LoVo (cell line): Measurements from ENCODE around the gene C4orf50.
"Not testable (repeated sequence)": the region's sequence is repeated elsewhere in the genome, so short reads cannot be mapped to it uniquely, and the experiment has no call there.

ENCODE experiments used
- DNase-seq: peaks from one replicate; pipeline ENCODE4 v3.0.0-alpha.2; 2016; ENCODE audit warnings: low spot score

Gene C4orf50

DNA sequence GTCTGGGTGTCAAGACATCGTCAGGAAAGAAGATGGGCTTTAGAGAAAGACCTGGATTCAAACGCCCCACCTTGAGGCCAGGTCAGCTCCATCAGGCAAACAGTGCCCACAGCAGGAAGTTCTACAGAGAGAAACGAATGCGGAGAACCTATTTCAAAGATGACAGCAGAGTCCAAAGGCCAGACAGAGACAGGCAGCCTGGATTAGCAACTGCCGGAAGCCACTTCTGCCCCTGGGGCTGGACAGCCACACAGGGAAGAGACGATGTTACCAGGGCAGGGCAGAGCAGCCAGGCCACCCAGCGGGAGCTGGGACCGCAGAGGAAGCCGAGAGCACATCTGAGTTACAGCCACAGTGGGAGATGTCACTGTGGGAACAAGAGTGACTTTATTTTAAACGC is 1.2 kb downstream of the C4orf50 start:
- peak; percentile 5 for DNase-seq

GRCh38 chr4:6013564-6013963 is 4.7 kb downstream of the C4orf50 start:
- DNase-seq = no peak

- no peak for DNase-seq
Observed at GRCh38 chr4:6012200-6012599, 6.0 kb downstream of the C4orf50 start.

DNA sequence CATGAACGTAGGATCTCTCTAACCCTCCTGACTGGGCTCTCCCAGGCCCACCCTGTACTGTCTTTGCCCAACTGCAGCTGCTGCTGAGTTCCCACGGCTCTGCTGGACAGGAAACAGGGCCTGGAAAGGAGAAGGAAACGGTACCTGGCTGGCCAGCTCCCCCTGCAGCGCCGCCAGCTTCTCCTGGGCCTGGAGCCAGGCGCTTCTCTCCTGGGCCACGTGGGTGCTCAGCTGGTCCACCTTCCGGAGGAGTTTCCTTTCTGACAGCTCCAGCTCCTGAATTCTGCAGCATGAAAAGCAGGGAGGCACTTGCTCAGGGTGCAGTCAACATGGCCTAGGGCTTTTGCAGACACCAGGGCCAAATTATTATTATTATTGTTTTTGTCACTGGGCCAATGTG is 6.5 kb downstream of the C4orf50 start:
- DNase-seq = no peak

DNA sequence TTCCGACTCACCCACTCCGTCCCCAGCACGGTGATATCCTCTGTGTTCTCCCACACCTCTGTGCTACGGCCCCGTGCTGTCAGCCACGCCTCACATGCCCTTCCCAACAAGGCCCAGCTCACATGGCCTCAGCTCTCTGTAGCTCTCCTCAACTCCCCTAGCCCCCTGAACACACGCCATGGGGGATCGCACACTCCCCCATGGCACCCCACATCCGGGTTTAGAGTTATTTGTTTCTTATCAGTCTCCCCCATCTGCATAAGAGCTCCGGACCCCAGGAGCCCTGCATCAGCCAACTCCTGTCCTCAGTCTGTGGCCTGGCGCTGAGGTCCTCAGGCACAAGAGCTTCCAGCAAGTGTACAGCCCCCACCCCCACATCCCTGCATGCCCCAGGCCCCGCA is 7.0 kb downstream of the C4orf50 start:
- DNase-seq = no peak

GRCh38 chr4:6010789-6011188 is 7.4 kb downstream of the C4orf50 start:
- DNase-seq = no peak

- no peak for DNase-seq
Observed at GRCh38 chr4:6009452-6009851, 8.8 kb downstream of the C4orf50 start.

- DNase-seq = no peak
Observed at GRCh38 chr4:6008766-6009385, 9.4 kb downstream of the C4orf50 start.

DNA sequence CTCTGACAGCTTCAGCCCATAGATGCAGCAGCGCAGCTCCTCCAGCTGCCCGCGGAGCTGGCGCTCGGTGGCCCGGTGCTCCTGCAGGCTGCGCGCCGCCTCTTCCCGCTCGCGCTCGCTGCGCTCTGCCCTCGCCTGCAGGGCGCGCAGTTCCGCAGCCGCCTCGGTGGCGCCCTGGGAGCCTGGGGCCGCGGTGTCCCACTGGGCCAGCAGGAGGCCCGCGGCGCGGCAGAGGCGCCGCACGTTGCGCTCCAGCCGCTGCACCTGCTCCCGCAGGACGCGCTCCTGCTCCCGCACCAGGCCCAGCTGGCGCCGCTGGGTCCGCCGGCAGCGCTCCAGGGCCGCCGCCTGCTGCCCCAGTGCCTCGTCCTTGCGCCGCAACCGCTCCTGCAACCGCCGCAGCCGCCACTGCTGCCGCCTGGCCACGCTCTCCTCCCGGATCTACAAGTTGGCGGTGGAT is 10.1 kb downstream of the C4orf50 start:
- DNase-seq = no peak

GRCh38 chr4:6005175-6005574 is 13.1 kb downstream of the C4orf50 start:
- DNase-seq = no peak

DNA sequence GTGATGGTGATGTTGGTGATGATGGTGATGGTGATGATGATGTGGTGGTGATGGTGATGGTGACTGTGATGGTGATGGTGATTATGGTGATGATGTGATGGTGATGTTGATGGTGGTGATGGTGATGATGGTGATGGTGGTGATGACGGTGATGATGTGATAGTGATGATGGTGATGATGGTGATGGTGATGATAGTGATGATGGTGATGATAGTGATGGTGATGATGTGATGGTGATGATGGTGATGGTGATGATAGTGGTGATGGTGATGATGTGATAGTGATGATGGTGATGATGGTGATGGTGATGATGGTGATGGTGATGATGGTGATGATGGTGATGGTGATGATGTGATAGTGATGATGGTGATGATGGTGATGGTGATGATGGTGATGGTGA is 14.7 kb downstream of the C4orf50 start:
- DNase-seq = not testable (repeated sequence)

DNA sequence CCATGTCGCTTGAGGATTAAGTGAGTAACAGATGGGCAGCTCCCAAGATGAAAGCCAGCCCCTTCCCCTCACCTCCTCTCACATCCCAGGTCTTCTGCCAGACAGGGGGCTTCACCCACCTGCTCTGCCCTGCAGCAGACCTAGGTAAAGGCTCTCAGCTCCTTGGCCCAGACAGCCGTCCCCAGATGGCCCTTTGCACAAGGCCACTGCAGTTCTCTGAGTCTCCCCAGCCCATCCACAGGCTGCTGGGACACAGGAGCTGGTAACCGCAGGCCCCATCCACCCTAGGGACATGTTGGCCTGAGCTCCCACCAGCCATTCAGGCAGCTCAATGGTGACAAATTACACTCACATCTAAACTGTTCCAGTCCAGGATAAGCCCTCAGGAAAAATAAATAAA is 15.3 kb downstream of the C4orf50 start:
- no peak for DNase-seq

DNA sequence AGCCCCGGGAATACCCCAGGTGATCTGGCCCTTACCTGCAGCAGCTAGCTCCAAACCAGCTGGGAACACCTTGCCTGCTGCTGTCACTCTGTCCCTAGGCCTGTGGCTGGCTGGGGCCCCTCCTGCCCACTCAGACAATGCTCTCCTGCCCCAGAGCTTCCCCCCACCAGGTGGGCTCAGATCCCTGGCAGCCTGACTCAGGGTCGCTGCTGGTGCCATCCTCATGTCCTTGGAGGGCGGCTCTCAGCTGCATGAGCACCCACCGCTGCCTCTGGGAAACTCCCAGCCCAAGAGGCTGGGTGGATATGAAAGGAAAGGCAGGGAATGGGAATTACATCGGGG is 15.8 kb downstream of the C4orf50 start:
- no peak for DNase-seq

DNA sequence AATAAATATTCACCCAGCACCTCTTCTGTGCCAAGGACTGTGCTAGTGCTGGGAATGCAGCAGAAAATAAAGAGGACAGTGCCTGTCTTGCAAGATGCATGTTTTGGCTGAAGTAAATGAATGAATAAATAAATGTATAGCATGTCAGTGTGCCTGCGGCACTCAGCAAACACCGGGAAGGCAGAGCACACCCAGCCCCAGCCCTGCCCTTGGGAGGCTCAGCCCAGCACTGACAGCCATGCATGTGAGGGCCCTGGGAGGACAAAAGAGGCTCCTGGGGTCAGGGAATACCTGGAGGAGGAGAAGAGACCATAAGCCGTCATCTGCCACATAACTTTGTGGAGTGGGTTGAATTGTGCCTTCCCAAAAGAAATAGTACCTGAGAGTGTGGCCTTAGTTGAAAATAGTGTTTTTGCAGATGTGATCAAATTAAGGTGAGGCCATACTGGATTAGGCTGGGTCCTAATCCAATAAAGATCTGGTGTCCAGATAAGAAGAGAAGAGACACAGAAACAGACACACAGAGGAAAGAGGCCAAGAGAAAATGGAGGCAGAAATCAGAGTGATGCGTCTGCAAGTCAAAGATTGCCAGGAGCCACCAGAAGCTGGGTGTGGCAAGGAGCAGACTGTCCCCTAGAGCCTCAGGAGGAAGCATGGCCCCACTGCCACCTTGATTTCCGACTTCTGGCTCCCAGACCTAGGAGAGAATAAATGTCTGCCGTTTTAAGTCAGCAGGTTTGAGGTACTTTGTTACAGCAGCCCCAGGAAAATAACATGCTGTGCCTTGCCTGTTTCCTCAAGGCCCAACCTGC is 16.3 kb downstream of the C4orf50 start:
- DNase-seq = no peak

GRCh38 chr4:5999830-6000365 is 18.3 kb downstream of the C4orf50 start:
- DNase-seq = no peak

GRCh38 chr4:5999356-5999755 is 18.9 kb downstream of the C4orf50 start:
- DNase-seq = no peak

DNA sequence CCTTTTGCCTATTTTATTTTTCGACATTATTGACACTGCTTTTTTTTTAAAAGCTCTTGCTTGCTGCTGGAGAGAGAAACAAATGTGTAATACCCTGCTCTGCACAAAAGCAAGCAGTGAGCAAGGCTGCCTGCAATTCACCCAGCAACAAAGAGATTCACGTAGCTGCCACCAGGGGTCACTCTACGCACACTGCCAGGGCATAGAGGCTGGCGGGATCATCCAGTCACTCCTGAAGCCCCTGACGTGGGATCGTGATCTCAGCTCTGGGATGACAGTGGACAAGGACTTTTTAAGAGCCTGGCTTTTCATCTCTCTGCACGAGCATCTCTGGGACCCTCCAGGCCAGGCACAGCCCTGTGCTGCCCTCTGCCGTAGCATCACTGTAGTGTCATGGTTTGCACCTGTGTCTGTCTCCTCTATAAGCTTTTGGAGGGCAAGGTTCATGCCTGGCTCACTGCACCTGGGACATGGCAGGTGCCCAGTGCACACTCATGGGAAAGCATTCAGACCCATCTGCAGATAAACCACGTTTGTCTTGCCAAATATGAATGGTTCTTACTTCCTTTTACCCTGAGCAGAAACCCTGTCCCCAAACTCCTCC is 19.8 kb downstream of the C4orf50 start:
- DNase-seq = peak; percentile 59

DNA sequence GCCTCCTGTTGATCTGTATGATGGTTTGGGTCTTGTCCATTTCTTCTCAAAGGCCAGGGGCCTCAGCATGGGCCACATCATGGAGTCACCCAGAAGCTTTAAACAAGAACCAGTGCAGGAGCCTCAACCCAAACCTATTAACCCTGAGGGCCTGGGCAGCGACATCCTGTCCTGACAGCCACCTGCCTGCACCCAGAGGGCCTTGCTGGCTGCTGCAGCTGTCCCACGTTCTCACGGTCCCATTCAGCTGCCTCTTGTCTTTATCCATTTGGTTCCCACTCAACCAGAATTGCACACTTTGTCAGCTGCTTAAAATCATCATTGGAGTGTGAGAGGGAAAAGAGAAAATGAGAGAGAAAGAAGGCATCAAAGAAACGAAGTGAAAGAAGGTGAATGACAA is 21.6 kb downstream of the C4orf50 start:
- DNase-seq = no peak

- no peak for DNase-seq
Observed at GRCh38 chr4:5995901-5996623, 22.2 kb downstream of the C4orf50 start.

DNA sequence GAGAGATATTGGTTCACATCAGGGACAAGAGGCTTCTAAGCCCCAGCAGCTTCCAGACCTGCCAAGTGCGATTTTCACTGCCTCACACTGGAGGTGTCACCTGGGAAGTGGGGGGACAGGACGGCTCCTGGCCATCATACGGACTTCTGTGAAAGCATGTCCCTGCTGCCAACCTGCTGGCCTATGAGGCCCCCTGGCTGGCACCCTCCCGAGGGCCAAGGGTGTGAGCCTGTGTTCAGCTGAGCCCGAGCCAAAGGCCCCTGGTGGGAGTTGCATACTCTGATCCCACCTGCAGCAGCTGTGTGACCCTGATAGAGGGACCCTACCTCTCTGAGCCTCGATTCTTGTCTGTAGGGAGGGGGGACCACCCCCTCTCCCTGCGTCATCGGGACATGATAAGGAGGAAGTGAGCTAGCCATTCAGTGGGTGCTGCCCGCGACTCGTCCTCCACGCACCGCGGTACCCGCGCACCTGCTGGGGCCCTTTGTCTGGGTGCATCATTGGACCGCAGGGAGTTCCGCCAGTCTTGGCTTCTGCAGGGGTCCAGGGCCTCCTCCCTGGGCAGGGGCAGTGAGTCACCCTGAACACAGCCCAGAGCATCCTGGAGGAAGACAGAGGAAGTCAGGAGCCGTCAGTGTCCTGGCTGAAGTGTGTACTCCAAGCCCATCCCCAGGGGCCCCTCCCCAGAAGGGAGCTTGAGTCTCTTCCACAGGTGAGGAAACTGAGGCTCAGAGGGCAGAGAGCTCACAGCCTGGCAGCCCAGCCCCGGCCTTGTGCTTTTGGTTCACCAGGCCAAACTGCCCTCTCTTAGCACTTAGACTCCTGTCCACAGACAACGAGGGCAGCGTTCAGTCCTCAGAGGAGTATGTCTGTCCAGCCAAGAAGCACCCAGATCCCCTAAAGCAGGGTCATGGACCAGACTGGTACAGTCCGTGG is 24.1 kb downstream of the C4orf50 start:
- no peak for DNase-seq

GRCh38 chr4:5993346-5993745 is 24.9 kb downstream of the C4orf50 start:
- DNase-seq = not testable (repeated sequence)
